DND-41 (cell line): ENCODE results near the gene CCDC171.
A peak's percentile ranks its signal among the peaks of the same experiment; 100 is the strongest.

ENCODE experiments used
- ATAC-seq: fragments of 200-7000 bp; cut with Tn5 transposase; 3 replicates; pipeline ENCODE4 v1.9.1; 2021; ENCODE audit warnings: low read depth; ENCODE audit not compliant: insufficient read depth
- DNase-seq: peaks from one replicate; pipeline ENCODE4 v3.0.0-alpha.2; 2020
- H2AFZ ChIP-seq: 2 replicates; pipeline ENCODE4 v1.6.0; 2012; ENCODE audit warnings: low read depth, low read length
- H3K27ac ChIP-seq: 2 replicates; pipeline ENCODE4 v1.5.1; 2012; ENCODE audit warnings: low read length, inconsistent platforms
- H3K27me3 ChIP-seq: fragments of 200-600 bp; sonication (generic); 2 replicates; pipeline ENCODE4 v1.6.0; 2012; ENCODE audit warnings: low read length, mild to moderate bottlenecking, inconsistent platforms; ENCODE audit not compliant: insufficient read depth, poor library complexity
- H3K36me3 ChIP-seq: 2 replicates; pipeline ENCODE4 v1.5.1; 2012; ENCODE audit warnings: low read length, inconsistent platforms; ENCODE audit not compliant: insufficient read depth
- H3K4me1 ChIP-seq: 2 replicates; pipeline ENCODE4 v1.5.1; 2012; ENCODE audit warnings: mild to moderate bottlenecking, low read length; ENCODE audit not compliant: insufficient read depth
- H3K4me2 ChIP-seq: 2 replicates; pipeline ENCODE4 v1.6.0; 2012; ENCODE audit warnings: mild to moderate bottlenecking, moderate library complexity, low read length, inconsistent platforms; ENCODE audit not compliant: insufficient read depth
- H3K4me3 ChIP-seq, 2 experiments: fragments of 200-600 bp in 1 of 2; shearing (Covaris generic) in 1 of 2; 2 replicates each; pipeline ENCODE4 v1.5.1; 2012 to 2016; ENCODE audit warnings: inconsistent platforms in 2 of 2, low read length in 2 of 2, mild to moderate bottlenecking in 2 of 2, low read depth in 1 of 2, moderate library complexity in 1 of 2
- H3K79me2 ChIP-seq: 2 replicates; pipeline ENCODE4 v1.6.0; 2012; ENCODE audit warnings: low read length, inconsistent platforms; ENCODE audit not compliant: insufficient read depth
- H3K9ac ChIP-seq: 2 replicates; pipeline ENCODE4 v1.6.0; 2012; ENCODE audit warnings: low read depth, mild to moderate bottlenecking, inconsistent platforms, low read length, moderate library complexity
- H3K9me3 ChIP-seq: 2 replicates; pipeline ENCODE4 v1.5.1; 2012; ENCODE audit warnings: low read length, moderate library complexity, mild to moderate bottlenecking, inconsistent platforms; ENCODE audit not compliant: insufficient read depth, severe bottlenecking
- H4K20me1 ChIP-seq: 2 replicates; pipeline ENCODE4 v1.6.0; 2012; ENCODE audit warnings: low read length; ENCODE audit not compliant: insufficient read depth
- CTCF ChIP-seq: IDR thresholded peaks from 2 replicates; pipeline ENCODE4 v1.5.1; 2012; ENCODE audit warnings: borderline replicate concordance, low read length, moderate library complexity, mild to moderate bottlenecking; ENCODE audit not compliant: poor library complexity, severe bottlenecking; ENCODE audit errors: extremely low read depth
- EZH2 ChIP-seq: IDR thresholded peaks from 3 replicates; pipeline ENCODE4 v1.6.1; 2012; ENCODE audit warnings: borderline replicate concordance, low read depth, mild to moderate bottlenecking, moderate library complexity, low read length, inconsistent platforms; ENCODE audit not compliant: severe bottlenecking

Gene CCDC171

GRCh38 chr9:15743512-15743911 lies 190.7 kb downstream of the CCDC171 start:
- Histone ChIP-seq H3K9me3 (no peaks in the 10 kb centered on the region), H2AFZ (no peak overlapping the region), H3K27ac (no peak overlapping the region), H3K4me1 (no peaks in the 10 kb centered on the region), H3K4me3 (no peak overlapping the region), H3K36me3 (no peaks in the 10 kb centered on the region), H3K27me3 (no peaks in the 10 kb centered on the region), H3K79me2 (no peaks in the 10 kb centered on the region), H4K20me1 (no peaks in the 10 kb centered on the region), H3K4me2 (no peak overlapping the region), H3K9ac (no peak overlapping the region)
- DNase-seq (no peak), ATAC-seq (peak; percentile 42; the same call in 1 of the 3 replicates)
- TF ChIP-seq EZH2 (no peak), CTCF (no peak)

GRCh38 chr9:15744196-15744595 lies 191.4 kb downstream of the CCDC171 start:
- no peak for ATAC-seq

GRCh38 chr9:15746905-15747304 lies 194.1 kb downstream of the CCDC171 start:
- ATAC-seq (no peak), DNase-seq (no peak)
- no peaks in the 10 kb centered on the region for H3K27me3 ChIP-seq
- no peak overlapping the region for H3K4me3 ChIP-seq
- TF ChIP-seq CTCF (no peak), EZH2 (no peak)
- H3K4me2 ChIP-seq = no peak overlapping the region
- H3K4me1 ChIP-seq = no peaks in the 10 kb centered on the region
- no peaks in the 10 kb centered on the region for H4K20me1 ChIP-seq
- H2AFZ ChIP-seq = no peak overlapping the region
- no peaks in the 10 kb centered on the region for H3K9me3 ChIP-seq
- H3K27ac ChIP-seq = no peak overlapping the region
- H3K9ac ChIP-seq = no peak overlapping the region
- H3K79me2 ChIP-seq = no peaks in the 10 kb centered on the region
- H3K36me3 ChIP-seq = no peaks in the 10 kb centered on the region

More at GRCh38 chr9:15744196-15744595, 191.4 kb downstream of the CCDC171 start:
- Histone ChIP-seq H3K27ac (no peak overlapping the region), H4K20me1 (no peaks in the 10 kb centered on the region), H3K4me3 (no peak overlapping the region), H3K27me3 (no peaks in the 10 kb centered on the region), H3K4me2 (no peak overlapping the region), H3K4me1 (no peaks in the 10 kb centered on the region), H3K9ac (no peak overlapping the region), H3K36me3 (no peaks in the 10 kb centered on the region), H2AFZ (no peak overlapping the region), H3K9me3 (no peaks in the 10 kb centered on the region), H3K79me2 (no peaks in the 10 kb centered on the region)
- TF ChIP-seq EZH2 = no peak
- no peak for TF ChIP-seq CTCF
- DNase-seq = no peak

GRCh38 chr9:15755660-15756059 lies 202.8 kb downstream of the CCDC171 start:
- TF ChIP-seq EZH2 = no peak
- no peak for TF ChIP-seq CTCF
- no peaks in the 10 kb centered on the region for H4K20me1 ChIP-seq
- H3K9me3 ChIP-seq = no peaks in the 10 kb centered on the region
- no peaks in the 10 kb centered on the region for H3K27me3 ChIP-seq
- H3K4me3 ChIP-seq = no peak overlapping the region
- H3K27ac ChIP-seq = no peak overlapping the region
- H3K4me1 ChIP-seq = no peaks in the 10 kb centered on the region
- H3K36me3 ChIP-seq = no peaks in the 10 kb centered on the region
- H3K79me2 ChIP-seq = no peaks in the 10 kb centered on the region
- ATAC-seq = no peak
- no peak overlapping the region for H3K4me2 ChIP-seq
- H3K9ac ChIP-seq = no peak overlapping the region
- DNase-seq = no peak
- H2AFZ ChIP-seq = no peak overlapping the region
